ENCODE results near the gene CD3D. TPM values are rescaled to one million over a fixed set of nuclear protein-coding genes. Genes with fewer than 3 reads are reported as not detected.
A peak's percentile ranks its signal among the peaks of the same experiment; 100 is the strongest.

CD3D gene
- total and polyA plus RNA-seq, 12 donors: 0.31 to 6.3 (median 0.97) TPM; not detected in 6

GRCh38 chr11:118290923-118291322, 51.6 kb downstream of the CD3D start:
- H3K4me3 ChIP-seq: peak overlapping the region in 1 of 10 donors; percentile 8
- no peak overlapping the region for H3K27ac ChIP-seq
- peak in 8 of 9 donors; percentile 11 to 64 (median 55) for TF ChIP-seq CTCF (IDR thresholded peaks at IDR 0.05)
- H3K9me3 ChIP-seq: no peaks in the 10 kb centered on the region
- WGBS, 2 donors: 19 to 25% methylated on average over 9 of the region's 9 CpGs
- peak in 1 of 2 donors; percentile 22 for DNase-seq
- H3K4me1 ChIP-seq: no peaks in the 10 kb centered on the region
- intact Hi-C loops (cut with DNase I): loop anchor here (1.0 to 10.0 kb wide), 9 partner anchors 61 to 194 kb away; partner anchors contain the start of gene UBE4A (in 1 of the 10)
- peak; percentile 55 to 83 (median 78) for ATAC-seq
- H3K36me3 ChIP-seq: no peaks in the 10 kb centered on the region
- peaks cover 0 to 6% (median 0%) of the 10 kb centered on the region in 7 donors for H3K27me3 ChIP-seq

- Histone ChIP-seq H3K36me3 (no peaks in the 10 kb centered on the region), H3K9me3 (peaks cover 0 to 3% (median 0%) of the 10 kb centered on the region in 11 donors), H3K27me3 (peaks cover 0 to 6% (median 0%) of the 10 kb centered on the region in 7 donors), H3K27ac (no peak overlapping the region), H3K4me3 (no peak overlapping the region), H3K4me1 (no peaks in the 10 kb centered on the region)
- ATAC-seq (no peak), DNase-seq (no peak)
- TF ChIP-seq CTCF (IDR thresholded peaks at IDR 0.05): no peak
- intact Hi-C loops (cut with DNase I): no loop called here
Measured at GRCh38 chr11:118289401-118289800, 53.1 kb downstream of the CD3D start.

Other genes starting within 250 kb of the CD3D start
- gene SCN4B, start 189.9 kb downstream of the CD3D start, total RNA-seq: 10 to 100 TPM in 5 of 10 donors, 1 to 10 TPM in 5; 5.7 to 17.5 (median 10.3) TPM
- 1 to 10 TPM; 5.4 to 8.8 TPM for gene SCN4B, start 189.9 kb downstream of the CD3D start, polyA plus RNA-seq
- gene SCN2B, start 166.1 kb downstream of the CD3D start, total RNA-seq: 10 to 100 TPM in 8 of 10 donors, 1 to 10 TPM in 2; 5.3 to 26.7 (median 20.9) TPM
- gene SCN2B, start 166.1 kb downstream of the CD3D start, polyA plus RNA-seq: 1 to 10 TPM; 2.9 to 6.6 TPM
- gene JAML, start 117.7 kb downstream of the CD3D start, total RNA-seq: 10 to 100 TPM in 1 of 10 donors, 1 to 10 TPM in 8, under 1 TPM in 1; 0.50 to 19.5 (median 2.1) TPM
- gene JAML, start 117.7 kb downstream of the CD3D start, polyA plus RNA-seq: 1 to 10 TPM; 1.2 to 2.3 TPM
- 1 to 10 TPM; 1.9 to 4.2 (median 2.7) TPM for gene MPZL3, start 90.3 kb downstream of the CD3D start, total RNA-seq
- gene MPZL3, start 90.3 kb downstream of the CD3D start, polyA plus RNA-seq: 1 to 10 TPM; 1.7 to 2.3 TPM
- gene MPZL2, start 78.4 kb downstream of the CD3D start, total RNA-seq: 10 to 100 TPM in 8 of 10 donors, 1 to 10 TPM in 2; 4.0 to 23.4 (median 13.0) TPM
- 1 to 10 TPM; 8.7 to 8.8 TPM for gene MPZL2, start 78.4 kb downstream of the CD3D start, polyA plus RNA-seq
- gene CD3E, start 38.0 kb downstream of the CD3D start, total RNA-seq: 10 to 100 TPM in 1 of 10 donors, 1 to 10 TPM in 1, under 1 TPM in 6, not detected in 2; 0.17 to 12.2 (median 0.59) TPM
- gene CD3E, start 38.0 kb downstream of the CD3D start, polyA plus RNA-seq: under 1 TPM; 0.37 to 0.62 TPM
- 1 to 10 TPM in 1 of 10 donors, under 1 TPM in 5, not detected in 4; 0.21 to 5.7 (median 0.41) TPM for gene CD3G, start 1.6 kb upstream of the CD3D start, total RNA-seq
- gene CD3G, start 1.6 kb upstream of the CD3D start, polyA plus RNA-seq: under 1 TPM in 1 of 2 donors, not detected in 1; 0.06 TPM
- 10 to 100 TPM; 38.4 to 46.4 (median 42.3) TPM for gene UBE4A, start 16.9 kb upstream of the CD3D start, total RNA-seq
- gene UBE4A, start 16.9 kb upstream of the CD3D start, polyA plus RNA-seq: 10 to 100 TPM; 12.7 to 22.8 TPM
- 100 to 1,000 TPM; 482 to 777 (median 688) TPM for gene ATP5MG, start 58.9 kb upstream of the CD3D start, total RNA-seq
- gene ATP5MG, start 58.9 kb upstream of the CD3D start, polyA plus RNA-seq: 100 to 1,000 TPM; 365 to 800 TPM
- gene KMT2A, start 93.8 kb upstream of the CD3D start, total RNA-seq: 10 to 100 TPM; 16.3 to 44.5 (median 38.9) TPM
- gene KMT2A, start 93.8 kb upstream of the CD3D start, polyA plus RNA-seq: 10 to 100 TPM in 1 of 2 donors, 1 to 10 TPM in 1; 4.1 to 13.8 TPM
- 1 to 10 TPM in 1 of 10 donors, under 1 TPM in 6, not detected in 3; 0.28 to 1.8 (median 0.49) TPM for gene TTC36, start 184.8 kb upstream of the CD3D start, total RNA-seq
- under 1 TPM in 1 of 2 donors, not detected in 1; 0.16 TPM for gene TTC36, start 184.8 kb upstream of the CD3D start, polyA plus RNA-seq
- 10 to 100 TPM; 10.2 to 16.2 (median 11.5) TPM for gene TMEM25, start 188.5 kb upstream of the CD3D start, total RNA-seq
- gene TMEM25, start 188.5 kb upstream of the CD3D start, polyA plus RNA-seq: 1 to 10 TPM; 3.9 to 9.3 TPM
- 10 to 100 TPM; 14.0 to 23.4 (median 20.5) TPM for gene IFT46, start 223.2 kb upstream of the CD3D start, total RNA-seq
- gene IFT46, start 223.2 kb upstream of the CD3D start, polyA plus RNA-seq: 10 to 100 TPM; 22.2 to 23.0 TPM
- gene ARCN1, start 229.7 kb upstream of the CD3D start, total RNA-seq: 100 to 1,000 TPM in 4 of 10 donors, 10 to 100 TPM in 6; 84.8 to 122 (median 98.3) TPM
- 10 to 100 TPM; 48.8 to 88.1 TPM for gene ARCN1, start 229.7 kb upstream of the CD3D start, polyA plus RNA-seq